ENCODE measurements around the gene CFAP210. TPM values are rescaled to one million over a fixed set of nuclear protein-coding genes. Genes with fewer than 3 reads are reported as not detected.
"Not testable (repeated sequence)": the region's sequence is repeated elsewhere in the genome, so short reads cannot be mapped to it uniquely, and the experiment has no call there.

Gene CFAP210
- total RNA-seq, 1 donor from 2014 or later, result 0.30 TPM

DNA sequence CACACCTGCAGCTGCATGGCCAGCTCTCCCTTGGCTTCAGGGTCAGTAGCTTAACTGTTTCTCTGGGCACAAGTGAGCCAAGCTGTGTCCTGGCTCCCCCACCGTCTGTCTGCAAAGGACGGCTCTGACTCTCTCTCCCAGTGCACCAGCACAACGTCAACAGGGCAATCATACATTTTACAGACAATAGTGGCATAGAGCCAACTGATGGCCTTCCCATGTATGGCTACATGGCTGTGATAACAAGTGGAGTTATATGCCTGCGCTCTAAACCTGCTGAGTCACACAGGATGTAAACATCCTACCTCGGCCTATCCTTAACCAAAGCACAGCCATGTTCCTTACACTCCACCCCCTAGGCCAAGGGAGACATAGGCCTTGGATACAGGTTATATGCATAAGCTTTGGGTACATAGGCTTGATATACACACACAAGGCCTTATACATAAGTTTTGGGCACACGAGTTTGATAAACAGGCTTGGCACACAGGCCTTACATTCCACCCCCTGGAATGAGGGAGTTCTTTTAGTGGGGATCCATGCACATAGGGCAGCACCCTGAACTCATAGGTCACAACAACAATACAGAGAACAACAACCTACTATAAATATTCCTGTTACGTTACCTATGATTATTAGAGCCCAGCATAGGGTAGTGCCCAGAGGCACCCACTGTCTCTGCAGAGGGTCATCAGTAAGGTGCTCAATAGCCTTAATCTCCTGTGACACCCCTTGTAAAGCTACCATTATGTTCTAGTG, 17.7 kb upstream of the CFAP210 start:
- no peak for DNase-seq

DNA sequence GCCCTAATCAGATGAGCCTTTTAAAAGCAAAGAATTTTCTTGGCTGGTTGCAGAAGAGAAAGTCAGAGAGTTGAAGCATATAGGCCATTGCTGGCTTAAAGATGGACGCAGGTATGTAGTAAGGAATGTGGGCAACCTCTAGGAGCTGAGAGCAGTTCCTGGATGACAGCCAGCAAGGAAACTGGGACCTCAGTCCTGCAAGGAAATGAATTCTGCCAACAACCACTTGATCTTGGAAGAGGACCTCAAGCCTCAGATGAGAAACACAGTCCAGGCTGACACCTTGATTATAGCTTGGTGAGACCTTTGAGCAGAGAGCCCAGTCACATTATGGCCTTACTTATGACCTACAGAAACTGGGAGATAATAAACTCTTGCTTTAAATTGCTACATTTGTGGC, 15.8 kb upstream of the CFAP210 start:
- no peak for DNase-seq

DNA sequence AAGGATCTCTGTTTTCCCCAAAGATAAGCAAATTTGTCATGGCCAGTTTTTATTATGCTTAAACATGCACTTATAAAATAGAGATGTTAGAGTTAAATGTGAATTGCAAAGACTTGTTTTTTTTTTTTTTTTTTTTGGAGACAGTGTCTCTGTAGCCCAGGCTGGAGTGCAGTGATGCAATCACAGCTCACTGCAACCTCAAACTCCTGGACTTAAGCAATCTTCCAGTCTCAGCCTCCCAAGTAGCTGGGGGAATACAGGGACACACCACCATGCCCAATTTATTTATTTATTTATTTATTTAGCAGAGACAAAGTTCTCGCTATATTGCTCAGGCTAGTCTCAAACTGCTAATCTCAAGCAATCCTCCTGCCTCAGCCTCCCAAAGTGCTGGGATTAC, 15.1 kb upstream of the CFAP210 start:
- no peak for DNase-seq

- no peak for DNase-seq
Observed at GRCh38 chr2:169707626-169708025, 13.4 kb upstream of the CFAP210 start.

- no peak for DNase-seq
Observed at GRCh38 chr2:169705927-169706326, 11.7 kb upstream of the CFAP210 start.

DNA sequence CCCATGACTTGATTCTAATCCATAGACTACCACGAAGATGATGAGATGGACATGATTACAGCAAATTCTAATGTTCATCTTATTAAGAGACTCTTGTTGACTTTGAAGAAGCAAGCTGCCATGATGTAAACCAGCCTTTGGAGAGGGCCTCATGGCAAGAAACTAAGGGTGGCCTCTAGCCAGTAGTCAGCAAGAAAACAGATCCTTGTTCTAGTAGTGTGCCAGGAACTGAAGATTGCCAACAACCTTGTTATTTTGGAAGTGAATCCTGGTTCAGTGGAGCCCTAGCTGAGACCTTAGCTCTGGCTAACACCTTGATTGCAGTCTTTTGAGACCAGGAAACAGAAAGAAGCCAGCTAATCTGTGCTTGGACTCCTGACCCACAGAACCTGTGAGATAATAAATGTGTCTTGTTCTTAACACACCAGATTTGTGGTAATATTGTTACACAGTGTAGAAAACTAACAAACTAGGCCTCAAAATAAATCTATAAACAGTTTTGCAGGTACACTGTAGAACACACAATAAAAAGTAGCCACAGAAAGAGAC, 10.0 kb upstream of the CFAP210 start:
- no peak for DNase-seq

DNA sequence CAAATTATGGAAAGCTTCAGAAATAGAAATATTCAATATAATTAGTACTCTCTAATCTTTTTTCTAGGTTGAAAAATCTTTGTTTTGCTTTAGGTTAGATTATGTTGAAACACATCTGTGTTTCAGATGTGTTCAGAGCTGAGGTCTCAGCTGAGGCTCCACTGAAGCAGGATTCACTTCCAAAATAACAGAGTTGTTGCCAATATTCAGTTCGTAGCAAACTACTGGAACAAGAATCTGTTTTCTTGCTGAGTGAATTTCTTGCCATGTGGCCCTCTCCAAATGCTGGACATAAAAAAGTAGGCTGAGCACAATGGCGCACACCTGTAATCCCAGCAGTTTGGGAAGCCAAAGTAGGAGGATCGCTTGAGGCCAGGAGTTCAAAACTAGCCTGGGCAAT, 8.8 kb upstream of the CFAP210 start:
- DNase-seq, result peak; percentile 80

DNA sequence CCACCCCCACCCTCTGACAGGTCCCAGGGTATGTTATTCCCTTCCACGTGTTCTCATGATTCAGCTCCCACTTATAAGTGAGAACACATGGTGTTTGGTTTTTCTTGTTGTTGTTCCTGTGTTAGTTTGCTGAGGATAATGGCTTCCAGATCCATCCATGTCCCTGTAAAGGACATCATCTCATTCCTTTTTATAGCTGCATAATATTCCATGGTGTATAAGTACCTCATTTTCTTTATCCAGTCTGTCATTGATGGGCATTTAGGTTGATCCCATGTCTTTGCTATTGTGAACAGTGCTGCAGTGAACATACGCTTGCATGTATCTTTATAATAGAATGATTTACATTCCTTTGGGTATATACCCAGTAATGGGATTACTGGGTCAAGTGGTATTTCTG, 5.0 kb upstream of the CFAP210 start:
- DNase-seq, result not testable (repeated sequence)

DNA sequence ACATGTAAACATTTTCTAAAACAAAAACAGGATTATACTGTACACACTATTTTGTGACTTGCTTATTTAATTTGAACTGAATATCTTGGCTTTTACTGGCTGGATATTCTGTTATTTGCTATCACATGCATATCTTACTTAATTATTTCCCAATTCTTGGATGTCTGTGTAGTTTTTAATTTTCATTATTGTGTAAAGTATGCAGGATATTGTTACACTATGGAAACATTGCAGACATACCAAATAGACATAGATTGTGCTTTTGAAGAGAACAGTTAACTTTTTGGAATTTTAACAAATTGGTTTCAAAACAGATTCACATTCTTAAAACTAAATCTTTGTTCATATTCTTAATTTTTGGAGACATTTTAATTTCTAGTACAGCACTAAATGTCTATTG, 2.2 kb upstream of the CFAP210 start:
- no peak for DNase-seq

- DNase-seq, result no peak
Observed at GRCh38 chr2:169694894-169695260, 672 bp upstream of the CFAP210 start.

DNA sequence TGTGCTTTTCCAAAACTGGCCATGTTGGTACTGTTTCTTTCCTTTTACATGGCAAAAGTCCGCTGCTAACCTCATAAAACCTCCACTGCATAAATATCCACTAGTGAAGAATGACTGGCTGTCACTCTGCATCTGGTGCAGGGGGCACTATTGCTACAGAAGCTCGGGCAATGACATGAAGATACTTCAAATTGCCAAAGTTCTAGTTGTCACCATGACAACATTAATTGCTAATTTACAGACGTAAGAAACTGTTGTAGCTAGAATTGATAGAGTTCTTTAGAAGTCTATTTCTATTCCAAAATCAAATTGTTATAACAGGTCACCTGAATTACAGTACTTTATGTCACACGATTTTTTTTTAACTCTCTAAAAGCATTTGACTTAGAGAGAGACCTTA, 845 bp downstream of the CFAP210 start:
- no peak for DNase-seq

- no peak for DNase-seq
Observed at GRCh38 chr2:169692718-169693117, 1.5 kb downstream of the CFAP210 start.

- no peak for DNase-seq
Observed at GRCh38 chr2:169690958-169691357, 3.2 kb downstream of the CFAP210 start.

DNA sequence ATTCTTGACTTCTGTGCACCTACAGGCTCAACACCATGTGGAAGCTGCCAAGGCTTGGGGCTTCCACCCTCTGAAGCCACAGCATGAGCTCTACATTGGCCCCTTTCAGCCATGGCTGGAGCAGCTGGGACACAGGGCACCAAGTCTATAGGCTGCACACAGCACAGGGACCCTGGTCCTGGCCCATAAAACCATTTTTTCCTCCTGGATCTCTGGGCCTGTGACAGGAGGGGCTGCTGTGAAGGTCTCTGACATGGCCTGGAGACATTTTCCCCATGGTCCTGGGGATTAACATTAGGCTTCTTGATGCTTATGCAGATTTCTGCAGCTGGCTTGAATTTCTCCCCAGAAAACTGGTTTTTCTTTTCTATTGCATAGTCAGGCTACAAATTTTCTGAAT, 6.3 kb downstream of the CFAP210 start:
- DNase-seq, result not testable (repeated sequence)

- DNase-seq, result not testable (repeated sequence)
Observed at GRCh38 chr2:169686825-169687224, 7.4 kb downstream of the CFAP210 start.

GRCh38 chr2:169684712-169685111, 9.5 kb downstream of the CFAP210 start:
- not testable (repeated sequence) for DNase-seq

DNA sequence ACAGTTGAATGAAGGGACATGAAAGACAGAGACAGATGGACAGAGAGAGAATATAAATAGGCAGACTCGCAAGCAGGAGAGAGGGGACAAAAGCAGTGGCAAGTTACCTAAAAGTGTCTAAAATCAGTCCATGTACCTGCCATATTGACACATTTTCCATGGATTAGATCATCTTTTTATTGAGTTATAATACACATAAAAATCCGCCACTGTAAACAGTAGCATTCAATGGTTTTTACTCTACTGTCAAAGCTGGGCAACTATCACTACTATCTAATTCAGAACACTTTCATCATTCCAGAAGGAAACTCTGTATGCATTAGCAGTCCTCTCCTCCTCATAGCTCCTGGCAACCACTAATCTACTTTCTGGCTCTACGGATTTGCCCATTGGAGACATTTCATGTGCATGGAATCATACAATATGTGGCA, 10.1 kb downstream of the CFAP210 start:
- DNase-seq, result no peak

- no peak for DNase-seq
Observed at GRCh38 chr2:169683425-169684134, 10.6 kb downstream of the CFAP210 start.

GRCh38 chr2:169683054-169683424, 11.2 kb downstream of the CFAP210 start:
- DNase-seq, result no peak

DNA sequence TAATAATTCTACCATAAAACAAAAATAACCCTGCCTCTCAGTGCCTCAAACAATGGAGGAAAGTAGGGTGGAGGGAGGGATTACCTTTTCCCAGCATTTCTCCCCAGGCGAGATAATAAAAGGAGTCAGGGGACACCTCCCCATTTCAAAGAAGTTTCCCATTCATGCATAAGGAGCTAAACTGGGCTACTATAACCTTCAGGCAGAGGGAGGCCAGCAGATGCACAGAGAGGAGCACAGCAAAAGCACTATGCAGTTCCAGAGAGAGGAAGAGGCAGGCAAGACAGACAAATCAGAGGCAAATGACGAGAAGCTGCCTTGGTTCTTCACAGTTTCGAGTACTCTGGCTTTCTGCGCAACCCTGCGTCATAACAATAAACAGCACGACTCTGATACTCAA, 17.4 kb downstream of the CFAP210 start:
- DNase-seq, result no peak

DNA sequence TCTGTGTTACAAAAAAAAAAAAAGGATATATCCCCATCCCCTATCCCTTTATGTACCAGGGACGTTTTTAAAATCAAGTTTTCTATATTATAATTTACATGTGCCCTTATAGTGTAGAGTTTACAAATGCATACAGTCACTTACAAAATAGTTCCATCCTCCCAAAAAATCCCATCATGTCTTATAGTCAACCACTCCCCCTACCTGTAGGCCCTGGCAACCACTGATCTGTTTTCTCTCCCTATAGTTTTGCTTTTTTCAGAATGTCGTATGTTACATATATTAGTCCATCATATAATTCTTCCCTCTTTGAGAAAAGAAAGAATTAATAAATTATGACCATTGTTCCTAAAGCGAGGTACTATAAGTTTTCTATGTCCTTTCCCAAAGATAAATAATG, 17.8 kb downstream of the CFAP210 start:
- no peak for DNase-seq

DNA sequence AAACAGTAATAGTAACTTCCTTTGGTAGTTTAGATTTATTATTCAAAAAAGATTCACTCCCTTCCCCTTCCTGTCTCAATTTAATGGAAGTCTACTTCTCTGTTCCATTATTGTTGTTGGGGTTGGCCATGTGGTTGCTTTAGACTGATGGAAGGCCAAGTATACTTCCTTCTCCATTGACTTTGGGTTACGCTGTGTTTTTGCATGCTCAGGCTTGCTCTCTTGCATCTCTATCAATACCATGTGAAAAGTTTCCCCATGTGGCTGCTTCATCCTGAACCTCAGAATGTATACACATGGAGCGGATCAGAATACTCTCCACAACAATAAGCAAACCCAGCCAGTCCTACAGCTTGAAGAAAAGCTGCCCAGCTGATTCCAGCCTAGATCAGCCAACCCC, 20.3 kb downstream of the CFAP210 start:
- peak; percentile 44 for DNase-seq

GRCh38 chr2:169673106-169673505, 21.1 kb downstream of the CFAP210 start:
- no peak for DNase-seq

DNA sequence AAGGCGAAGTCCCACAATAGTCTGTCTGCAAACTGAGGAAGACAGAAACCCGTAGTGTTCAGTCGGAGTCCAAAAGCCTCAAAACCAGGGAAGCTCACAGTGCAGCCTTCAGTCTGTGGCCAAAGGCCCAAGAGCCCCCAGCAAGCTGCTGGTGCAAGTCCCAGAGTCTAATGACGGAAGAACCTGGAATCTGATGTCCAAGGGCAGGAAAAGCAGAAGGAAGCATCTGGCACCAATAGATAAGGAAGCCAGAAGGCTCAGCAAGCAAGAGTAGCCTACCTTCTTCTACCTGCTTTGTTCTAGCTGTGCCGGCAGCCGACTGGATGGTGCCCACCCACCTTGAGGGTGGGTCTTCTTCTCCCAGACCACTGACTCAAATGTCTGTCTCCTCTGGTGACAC, 21.8 kb downstream of the CFAP210 start:
- no peak for DNase-seq

All from skin of body (tissue), 2 donors.